Stomach (tissue), 4 donors: Measurements from ENCODE around the gene FGR.

Experiments used
- CTCF ChIP-seq, 7 experiments: fragments of 450-650 bp in 4 of 7; fragments of 200-600 bp in 3 of 7; sonication (generic) in 3 of 7; IDR thresholded peaks; one replicate each; pipeline ENCODE4 v1.5.1; 2016 to 2019; ENCODE audit warnings: antibody characterized with exemption in 7 of 7, control low read depth in 2 of 7, mild to moderate bottlenecking in 1 of 7
- POLR2A ChIP-seq, 4 donors: fragments of 450-650 bp; IDR thresholded peaks; one replicate each; pipeline ENCODE4 v1.6.1; 2016; ENCODE audit warnings: antibody characterized with exemption in 4 of 4, control low read depth in 2 of 4, mild to moderate bottlenecking in 1 of 4, moderate library complexity in 1 of 4
- POLR2AphosphoS5 ChIP-seq, 3 donors: sonication (generic); formaldehyde crosslinking; IDR thresholded peaks; one replicate each; pipeline ENCODE4 v1.6.1; 2016; ENCODE audit warnings: antibody characterized with exemption in 3 of 3

DNA sequence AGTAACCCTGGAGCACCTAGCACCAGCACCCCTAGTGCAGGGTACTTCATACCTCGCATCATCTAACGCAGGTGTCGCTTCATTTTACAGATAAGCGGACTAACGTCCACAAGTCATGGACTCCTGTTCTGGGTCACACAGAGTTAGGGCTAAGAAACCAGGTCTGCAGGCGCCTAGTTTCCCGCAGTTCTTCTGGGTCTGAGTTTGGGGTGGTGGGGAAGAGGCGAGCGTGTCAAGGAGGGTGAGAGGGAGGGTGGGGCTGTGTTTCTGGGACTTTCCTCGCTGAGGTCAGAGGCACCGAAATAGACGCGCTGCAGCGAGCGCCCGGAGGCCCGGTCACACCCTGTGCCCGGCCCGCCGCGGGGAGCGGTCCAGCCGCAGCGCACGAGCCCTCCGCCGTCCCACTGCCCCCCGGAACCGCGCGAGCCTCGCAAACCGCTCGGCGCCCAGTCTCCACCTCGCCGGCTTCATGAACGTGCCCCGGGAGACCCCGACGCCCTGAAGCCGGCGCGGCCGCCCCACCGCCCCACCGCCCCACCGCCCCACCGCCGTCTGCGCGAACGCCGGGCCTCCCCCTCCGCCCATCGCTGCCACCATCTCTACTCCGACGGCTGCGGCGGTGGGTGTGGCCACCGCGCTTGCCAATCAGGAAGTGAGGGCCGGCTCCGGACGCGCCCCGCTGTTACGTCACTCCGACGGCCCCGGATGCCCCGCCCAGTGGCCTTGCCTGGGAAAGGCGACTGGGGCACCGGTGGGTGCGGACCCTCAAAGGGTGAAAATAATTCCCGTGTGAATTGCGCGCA lies 24.7 kb upstream of the FGR start:
- no peak for TF ChIP-seq CTCF (IDR thresholded peaks at IDR 0.05)
- TF ChIP-seq POLR2A (IDR thresholded peaks at IDR 0.05), result no peak
- peak; percentile 83 to 89 (median 89) for TF ChIP-seq POLR2AphosphoS5 (IDR thresholded peaks at IDR 0.05)
